Urothelium cell line (cell line): ENCODE results near the gene KRTAP5-8.
"Not testable (repeated sequence)": the region's sequence is repeated elsewhere in the genome, so short reads cannot be mapped to it uniquely, and the experiment has no call there.

ENCODE experiments used
- DNase-seq: peaks from one replicate; pipeline ENCODE4 v3.0.0; 2011; ENCODE audit warnings: low spot score, mixed read lengths
- FAIRE-seq: peaks from 2 replicates; lab custom pipeline; 2011; peaks lifted over from hg19 to GRCh38; lab: Jason Lieb, UNC

KRTAP5-8 gene

DNA sequence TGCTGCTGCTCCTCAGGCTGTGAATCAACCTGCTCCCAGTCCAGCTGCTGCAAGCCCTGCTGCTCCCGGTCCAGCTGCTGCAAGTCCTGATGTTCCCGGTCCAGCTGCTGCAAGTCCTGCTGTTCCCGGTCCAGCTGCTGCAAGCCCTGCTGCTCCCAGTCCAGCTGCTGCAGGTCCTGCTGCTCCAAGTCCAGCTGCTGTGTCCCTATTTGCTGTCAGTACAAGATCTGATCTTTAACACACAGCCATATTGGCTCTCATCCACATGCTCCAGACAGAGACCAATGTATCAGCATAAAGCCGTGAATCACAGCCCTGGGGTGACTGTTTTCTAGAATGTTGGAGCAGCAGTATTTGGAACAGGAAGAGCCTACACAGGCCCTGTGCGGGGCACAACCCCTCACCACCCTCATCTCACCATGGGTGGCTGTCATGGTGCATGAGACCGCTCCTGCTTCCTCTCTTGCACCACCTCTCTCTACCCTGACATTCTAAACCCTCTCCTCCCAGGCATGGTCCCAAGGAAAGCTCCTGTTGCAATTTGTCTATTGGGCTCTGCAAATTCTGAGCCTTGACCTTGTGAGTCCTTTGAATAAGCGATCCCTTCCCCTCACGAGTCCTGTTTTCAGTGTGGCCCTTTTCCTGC is 31.0 kb downstream of the KRTAP5-8 start:
- DNase-seq (no peak), FAIRE-seq (no peak)

DNA sequence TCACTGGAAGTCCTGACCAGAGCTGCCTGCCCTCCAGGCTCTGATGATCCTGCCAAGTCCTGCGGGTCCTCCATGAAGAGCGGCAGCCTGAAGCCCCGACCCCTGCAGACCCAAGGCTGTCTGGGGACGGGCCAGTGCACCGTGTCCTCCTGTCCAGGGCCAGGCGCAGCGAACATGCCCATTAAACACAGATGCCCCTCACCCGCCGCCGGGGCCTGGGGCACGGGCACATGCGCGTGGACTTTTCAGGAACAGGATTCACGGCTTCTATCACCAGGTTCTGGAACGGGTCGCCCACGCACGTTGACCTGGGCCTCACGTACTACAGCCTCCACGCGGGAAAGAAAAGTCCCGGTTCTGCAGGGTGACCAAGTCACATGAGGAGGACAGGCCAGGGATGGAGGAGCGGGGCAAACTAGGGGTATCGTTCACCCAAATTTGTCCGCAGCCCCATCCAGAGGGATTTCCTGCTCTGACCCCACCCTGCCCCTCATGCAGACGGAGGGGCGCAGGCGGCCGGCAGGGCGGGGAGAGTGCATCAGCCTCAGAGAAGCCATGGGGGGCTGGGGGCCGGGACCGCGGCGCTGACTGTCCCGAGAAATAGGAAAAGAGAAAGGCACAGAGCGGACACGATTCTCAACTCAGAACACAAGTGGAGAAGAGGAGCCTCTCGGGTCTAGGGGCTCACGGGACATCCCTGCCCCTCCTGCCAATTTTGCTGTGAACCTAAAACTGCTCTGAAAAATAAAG is 33.5 kb downstream of the KRTAP5-8 start:
- FAIRE-seq, DNase-seq: not testable (repeated sequence)

- no peak for DNase-seq
- no peak for FAIRE-seq
Measured at GRCh38 chr11:71572811-71573210, 35.0 kb downstream of the KRTAP5-8 start.

- no peak for DNase-seq
- FAIRE-seq, result no peak
Measured at GRCh38 chr11:71574418-71574817, 36.6 kb downstream of the KRTAP5-8 start.

GRCh38 chr11:71575723-71576424 is 38.0 kb downstream of the KRTAP5-8 start:
- no peak for DNase-seq
- FAIRE-seq, result no peak

DNA sequence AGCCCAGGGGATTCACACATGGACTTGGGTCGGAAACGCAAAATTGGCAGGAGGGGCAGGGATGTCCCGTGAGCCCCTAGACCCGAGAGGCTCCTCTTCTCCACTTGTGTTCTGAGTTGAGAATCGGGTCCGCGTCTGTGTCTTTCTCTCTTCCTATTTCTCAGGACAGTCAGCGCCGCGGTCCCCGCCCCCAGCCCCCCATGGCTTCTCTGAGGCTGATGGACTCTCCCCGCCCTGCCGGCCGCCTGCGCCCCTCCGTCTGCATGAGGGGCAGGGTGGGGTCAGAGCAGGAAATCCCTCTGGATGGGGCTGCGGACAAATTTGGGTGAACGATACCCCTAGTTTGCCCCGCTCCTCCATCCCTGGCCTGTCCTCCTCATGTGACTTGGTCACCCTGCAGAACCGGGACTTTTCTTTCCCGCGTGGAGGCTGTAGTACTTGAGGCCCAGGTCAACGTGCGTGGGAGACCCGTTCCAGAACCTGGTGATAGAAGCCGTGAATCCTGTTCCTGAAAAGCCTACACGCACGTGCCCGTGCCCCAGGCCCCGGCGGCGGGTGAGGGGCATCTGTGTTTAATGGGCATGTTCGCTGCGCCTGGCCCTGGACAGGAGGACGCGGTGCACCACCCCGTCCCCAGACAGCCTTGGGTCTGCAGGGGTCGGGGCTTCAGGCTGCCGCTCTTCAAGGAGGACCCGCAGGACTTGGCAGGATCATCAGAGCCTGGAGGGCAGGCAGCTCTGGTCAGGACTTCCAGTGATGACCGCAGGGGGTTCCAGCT is 39.1 kb downstream of the KRTAP5-8 start:
- FAIRE-seq, DNase-seq: not testable (repeated sequence)

- DNase-seq, result no peak
- no peak for FAIRE-seq
Measured at GRCh38 chr11:71577469-71578004, 39.7 kb downstream of the KRTAP5-8 start.

DNA sequence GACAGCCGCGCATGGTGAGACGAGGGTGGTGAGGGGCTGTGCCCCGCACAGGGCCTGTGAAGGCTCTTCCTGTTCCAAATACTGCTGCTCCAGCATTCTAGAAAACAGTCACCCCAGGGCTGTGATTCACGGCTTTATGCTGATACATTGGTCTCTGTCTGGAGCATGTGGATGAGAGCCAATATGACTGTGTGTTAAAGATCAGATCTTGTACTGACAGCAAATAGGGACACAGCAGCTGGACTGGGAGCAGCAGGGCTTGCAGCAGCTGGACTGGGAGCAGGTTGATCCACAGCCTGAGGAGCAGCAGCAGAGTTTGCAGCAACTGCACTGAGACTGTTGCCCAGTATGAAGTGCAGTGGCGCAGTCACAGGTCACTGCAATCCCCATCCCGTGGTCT is 41.7 kb downstream of the KRTAP5-8 start:
- FAIRE-seq, result not testable (repeated sequence)

GRCh38 chr11:71580057-71581003 is 42.5 kb downstream of the KRTAP5-8 start:
- peak; percentile 76 for DNase-seq
- FAIRE-seq, result no peak

More for the DNA sequence above, 41.7 kb downstream of the KRTAP5-8 start:
- not testable (repeated sequence) for DNase-seq

DNA sequence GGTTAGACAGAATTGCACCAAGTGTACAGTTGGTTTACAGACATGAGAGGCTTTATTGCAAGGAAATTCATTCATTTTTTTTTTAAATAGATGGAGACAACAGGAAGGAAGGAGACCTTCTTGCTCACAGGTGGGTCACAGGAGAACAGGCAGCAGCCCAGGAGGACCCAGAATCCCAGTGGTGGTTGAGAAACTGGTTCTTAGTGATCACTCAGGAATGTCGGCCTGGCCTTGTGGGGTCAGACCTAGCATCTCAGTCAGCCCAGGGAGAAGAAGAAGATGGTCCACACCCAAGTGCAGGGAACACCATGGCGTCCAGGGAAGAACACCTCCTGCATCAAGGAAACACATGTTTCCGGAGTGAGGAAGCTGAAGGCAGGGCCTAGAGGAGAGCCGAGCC is 44.0 kb downstream of the KRTAP5-8 start:
- no peak for FAIRE-seq
- DNase-seq, result no peak

GRCh38 chr11:71582309-71582895 is 44.6 kb downstream of the KRTAP5-8 start, which contains the start of gene KRTAP5-11:
TSS of gene KRTAP5-11 (minus strand) at chr11:71582875. CDS start at chr11:71582837, 38 bp downstream.
- DNase-seq (no peak), FAIRE-seq (no peak)

DNA sequence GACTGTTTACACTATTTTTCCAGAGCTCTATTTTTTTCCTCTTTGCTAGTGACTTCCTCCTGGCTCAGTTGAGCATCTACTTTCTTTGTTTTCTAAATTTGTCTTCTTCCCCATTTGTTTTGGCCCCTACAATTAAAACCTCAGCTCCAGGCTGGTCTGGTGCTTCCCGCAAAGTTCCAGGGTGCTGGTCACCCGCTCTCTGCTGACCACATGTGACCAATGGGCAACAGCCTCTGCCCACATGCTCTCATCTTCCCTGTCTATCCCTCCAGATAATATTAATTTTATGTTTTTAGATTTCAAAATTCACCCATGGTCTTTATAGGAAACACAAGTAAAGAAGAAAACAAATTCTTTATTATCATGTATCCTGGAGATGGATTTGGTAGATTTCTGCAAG is 45.1 kb downstream of the KRTAP5-8 start:
- DNase-seq, FAIRE-seq: not testable (repeated sequence)

DNA sequence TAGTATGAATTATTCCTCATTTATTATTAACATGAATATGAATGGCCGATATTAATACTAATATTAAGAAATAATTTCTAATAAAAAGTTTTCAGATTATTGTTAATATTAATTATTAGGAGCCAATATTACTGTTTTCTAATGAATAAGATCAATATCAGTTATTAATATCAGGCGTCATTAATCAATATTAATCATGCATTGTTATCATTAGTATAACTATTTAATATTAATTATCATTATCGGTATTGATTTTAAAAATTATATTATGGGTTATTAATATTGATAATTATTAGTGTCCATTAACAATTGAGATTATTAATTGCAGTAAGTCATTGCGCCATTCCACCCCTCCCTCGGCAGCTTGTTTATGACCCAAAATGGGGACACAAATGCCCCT is 47.8 kb downstream of the KRTAP5-8 start:
- FAIRE-seq, DNase-seq: not testable (repeated sequence)

DNA sequence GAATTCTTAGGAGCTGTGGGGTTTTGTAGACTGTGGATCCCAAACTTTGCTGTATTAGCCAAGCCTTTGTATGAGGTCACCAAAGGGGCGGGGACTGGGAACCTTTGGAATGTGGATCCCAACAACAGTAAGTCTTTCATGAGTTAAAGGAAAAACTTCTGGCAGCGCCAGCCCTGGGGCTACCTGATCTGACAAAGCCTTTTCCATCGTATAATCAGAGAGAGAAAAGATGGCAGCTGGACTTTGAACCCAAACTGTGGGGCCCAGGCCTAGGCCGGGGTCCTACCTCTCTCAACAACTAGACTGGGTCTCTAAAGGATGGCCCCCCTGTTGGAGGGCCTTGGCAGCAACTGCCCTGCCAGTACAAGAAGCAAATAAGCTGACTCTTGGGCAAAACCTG is 50.5 kb downstream of the KRTAP5-8 start:
- DNase-seq, FAIRE-seq: not testable (repeated sequence)
